ENCODE data around the gene ISY1. TPM values are rescaled to one million over a fixed set of nuclear protein-coding genes. Genes with fewer than 3 reads are reported as not detected.
"Not testable (repeated sequence)": the region's sequence is repeated elsewhere in the genome, so short reads cannot be mapped to it uniquely, and the experiment has no call there.

Gene ISY1
- total RNA-seq, 1 donor from 2014 or later: 23.6 TPM

GRCh38 chr3:129166579-129167332 is 5.9 kb upstream of the ISY1 start:
- DNase-seq (ENCODE audit: low spot score): no peak

GRCh38 chr3:129165594-129165993 is 4.7 kb upstream of the ISY1 start:
- DNase-seq (ENCODE audit: low spot score): not testable (repeated sequence)

- DNase-seq (ENCODE audit: low spot score): no peak
Measured at GRCh38 chr3:129164500-129164899, 3.6 kb upstream of the ISY1 start.

- DNase-seq (ENCODE audit: low spot score): no peak
Measured at GRCh38 chr3:129162729-129163579, 2.1 kb upstream of the ISY1 start.

- no peak for DNase-seq (ENCODE audit: low spot score)
Measured at GRCh38 chr3:129161860-129162271, 1.0 kb upstream of the ISY1 start.

GRCh38 chr3:129144786-129145185 is 16.1 kb downstream of the ISY1 start:
- no peak for DNase-seq (ENCODE audit: low spot score)

- not testable (repeated sequence) for DNase-seq (ENCODE audit: low spot score)
Measured at GRCh38 chr3:129141011-129141410, 19.9 kb downstream of the ISY1 start.

GRCh38 chr3:129139911-129140310 is 21.0 kb downstream of the ISY1 start:
- no peak for DNase-seq (ENCODE audit: low spot score)

- DNase-seq (ENCODE audit: low spot score): not testable (repeated sequence)
Measured at GRCh38 chr3:129136275-129136674, 24.6 kb downstream of the ISY1 start.

- DNase-seq (ENCODE audit: low spot score): no peak
Measured at GRCh38 chr3:129132097-129132866, 28.6 kb downstream of the ISY1 start.

- no peak for DNase-seq (ENCODE audit: low spot score)
Measured at GRCh38 chr3:129131465-129132088, 29.3 kb downstream of the ISY1 start.

- no peak for DNase-seq (ENCODE audit: low spot score)
Measured at GRCh38 chr3:129130291-129130813, 30.5 kb downstream of the ISY1 start.

GRCh38 chr3:129128357-129129155 is 32.3 kb downstream of the ISY1 start:
- DNase-seq (ENCODE audit: low spot score): no peak

GRCh38 chr3:129126726-129127280 is 34.1 kb downstream of the ISY1 start:
- no peak for DNase-seq (ENCODE audit: low spot score)

GRCh38 chr3:129123314-129124060 is 37.4 kb downstream of the ISY1 start:
- no peak for DNase-seq (ENCODE audit: low spot score)

- DNase-seq (ENCODE audit: low spot score): no peak
Measured at GRCh38 chr3:129122412-129123011, 38.4 kb downstream of the ISY1 start.

- DNase-seq (ENCODE audit: low spot score): peak; percentile 88
Measured at GRCh38 chr3:129121792-129122411, 39.0 kb downstream of the ISY1 start, which contains the start of gene RAB43. TSS of gene RAB43 (minus strand) at chr3:129121804. CDS start at chr3:129121489, 315 bp downstream.

- DNase-seq (ENCODE audit: low spot score): no peak
Measured at GRCh38 chr3:129121016-129121791, 39.7 kb downstream of the ISY1 start.

Data from mucosa of gallbladder (tissue), 1 donor.